K562 (cell line): ENCODE data around the gene THYN1. TPM values are rescaled to one million over a fixed set of nuclear protein-coding genes. Genes with fewer than 3 reads are reported as not detected.

Source experiments
- ATAC-seq: fragments of 200-7000 bp; cut with Tn5 transposase; 3 replicates; pipeline ENCODE4 v1.9.1; 2020; ENCODE audit warnings: moderate library complexity
- BruUV-seq: library from RNA; stranded (reverse); fragments of 400-500 nt; replicated peaks from 2 replicates; lab custom pipeline; 2021; lab: Mats Ljungman, UMichigan
- CTCF ChIA-PET: fragments of 300-600 bp; formaldehyde crosslinking; extraction: SDS; loops from one replicate; lab custom pipeline; 2021; ENCODE audit warnings: low intra/inter-chr PET ratio; lab: Yijun Ruan, JAX
- POLR2A ChIA-PET: fragments of 300-600, 350-650 bp; sonication (Branson Sonifier 250); formaldehyde crosslinking; extraction: SDS; loops from one replicate; lab custom pipeline; 2021; ENCODE audit warnings: antibody characterized with exemption, inconsistent platforms; lab: Yijun Ruan, JAX
- DNase-seq, 4 experiments: peaks; one replicate each; pipeline versions ENCODE4 v3.0.0 to v3.0.0-alpha.2; 2011 to 2018; ENCODE audit warnings: low spot score in 3 of 4, mixed read lengths in 3 of 4; ENCODE audit errors: extremely low read depth in 1 of 4
- FAIRE-seq: peaks from 2 replicates; lab custom pipeline; 2011; peaks lifted over from hg19 to GRCh38; lab: Jason Lieb, UNC
- H2AFZ ChIP-seq: 2 replicates; pipeline ENCODE4 v1.6.0; 2011; ENCODE audit warnings: low read depth, low read length, control low read depth, inconsistent platforms
- H3K27ac ChIP-seq: fragments of 200-600 bp; 3 replicates; pipeline ENCODE4 v1.8.0; 2011; ENCODE audit warnings: low read depth, mild to moderate bottlenecking, control low read depth, inconsistent platforms, low read length, moderate library complexity, mixed read lengths; ENCODE audit errors: extremely low read depth
- H3K27me3 ChIP-seq, 2 experiments: fragments of 300-600 bp in 1 of 2; 2 replicates in 1 of 2; 3 replicates in 1 of 2; pipeline versions ENCODE4 v1.6.0 to v1.8.0; 2011; ENCODE audit warnings: inconsistent platforms in 2 of 2, low read length in 2 of 2, mild to moderate bottlenecking in 1 of 2, mixed read lengths in 1 of 2, moderate library complexity in 1 of 2; ENCODE audit not compliant: control insufficient read depth in 2 of 2, insufficient read depth in 2 of 2
- H3K36me3 ChIP-seq: fragments of 300-600 bp; 3 replicates; pipeline ENCODE4 v1.8.0; 2011; ENCODE audit warnings: mild to moderate bottlenecking, low read length, inconsistent platforms; ENCODE audit not compliant: control insufficient read depth, insufficient read depth
- H3K4me1 ChIP-seq, 2 experiments: fragments of 200-600 bp in 1 of 2; replicated peaks in 1 of 2; 2 replicates in 1 of 2; 3 replicates in 1 of 2; pipeline versions ENCODE4 v1.5.1 to v1.8.0; 2011; ENCODE audit warnings: inconsistent platforms in 2 of 2, low read length in 2 of 2, mild to moderate bottlenecking in 1 of 2, mixed read lengths in 1 of 2, moderate library complexity in 1 of 2; ENCODE audit not compliant: control insufficient read depth in 2 of 2, insufficient read depth in 2 of 2
- H3K4me2 ChIP-seq: 2 replicates; pipeline ENCODE4 v1.6.1; 2011; ENCODE audit warnings: low read length, control low read depth, inconsistent platforms, mixed read lengths; ENCODE audit not compliant: insufficient read depth
- H3K4me3 ChIP-seq: fragments of 200-600 bp; sonication (generic), shearing (Covaris generic); 2 replicates; pipeline ENCODE4 v1.5.1; 2016; ENCODE audit warnings: control low read depth, inconsistent platforms
- H3K79me2 ChIP-seq: fragments of 200-600 bp; 3 replicates; pipeline ENCODE4 v1.8.0; 2011; ENCODE audit warnings: low read length, inconsistent platforms; ENCODE audit not compliant: control insufficient read depth, insufficient read depth
- H3K9ac ChIP-seq, 2 experiments: 2 replicates each; pipeline versions ENCODE4 v1.6.0 to v1.6.1; 2011; ENCODE audit warnings: low read depth in 2 of 2, low read length in 2 of 2, control low read depth in 1 of 2, inconsistent platforms in 1 of 2, mild to moderate bottlenecking in 1 of 2, mixed read lengths in 1 of 2; ENCODE audit not compliant: insufficient read depth in 1 of 2
- H3K9me1 ChIP-seq: one replicate; pipeline ENCODE4 v1.6.0; 2011; ENCODE audit warnings: inconsistent platforms, mild to moderate bottlenecking, low read length, moderate library complexity; ENCODE audit not compliant: control insufficient read depth, insufficient read depth
- H3K9me3 ChIP-seq: replicated peaks from 2 replicates; pipeline ENCODE4 v1.5.1; 2011; ENCODE audit warnings: low read depth, low read length, inconsistent platforms; ENCODE audit not compliant: control insufficient read depth, insufficient read depth
- H4K20me1 ChIP-seq: replicated peaks from 2 replicates; pipeline ENCODE4 v1.6.1; 2011; ENCODE audit warnings: low read length, inconsistent platforms, mixed read lengths; ENCODE audit not compliant: control insufficient read depth, insufficient read depth
- FOXJ3 ChIP-seq: sonication (generic); formaldehyde crosslinking; IDR thresholded peaks from 2 replicates; pipeline ENCODE4 v1.4.0; 2020; ENCODE audit warnings: mild to moderate bottlenecking, missing genetic modification reagents
- MCM5 ChIP-seq: fragments of 450-650 bp; IDR thresholded peaks from 2 replicates; pipeline ENCODE4 v1.6.1; 2016; ENCODE audit warnings: low read depth
- NCOA4 ChIP-seq: fragments of 450-650 bp; IDR thresholded peaks from 2 replicates; pipeline ENCODE4 v1.6.1; 2018; ENCODE audit warnings: mild to moderate bottlenecking; ENCODE audit not compliant: partially characterized antibody
- NELFE ChIP-seq: IDR thresholded peaks from 2 replicates; pipeline ENCODE4 v1.6.1; 2011; ENCODE audit warnings: mild to moderate bottlenecking; ENCODE audit not compliant: insufficient read depth, insufficient read length
- RBFOX2 ChIP-seq: fragments of 200-400 bp; formaldehyde crosslinking; IDR thresholded peaks from 2 replicates; pipeline ENCODE4 v1.6.1; 2017; ENCODE audit warnings: low read depth, mild to moderate bottlenecking, low read length, moderate library complexity
- SMARCA4 ChIP-seq: fragments of 450-650 bp; IDR thresholded peaks from 2 replicates; pipeline ENCODE4 v1.6.1; 2016
- SOX6 ChIP-seq: fragments of 450-650 bp; IDR thresholded peaks from 2 replicates; pipeline ENCODE4 v1.6.1; 2014; ENCODE audit warnings: mild to moderate bottlenecking
- TAF9B ChIP-seq: fragments of 450-650 bp; IDR thresholded peaks from 2 replicates; pipeline ENCODE4 v1.6.1; 2018; ENCODE audit warnings: mild to moderate bottlenecking; ENCODE audit not compliant: partially characterized antibody
- ZNF197 ChIP-seq: fragments of 200-800 bp; sonication (Bioruptor generic); IDR thresholded peaks from 2 replicates; pipeline ENCODE4 v1.6.1; 2016; ENCODE audit warnings: low read depth, missing genetic modification characterization, missing compliant biosample characterization
- ZNF780A ChIP-seq: fragments of 250-450 bp; sonication (Bioruptor Pico); IDR thresholded peaks from 2 replicates; pipeline ENCODE4 v1.5.0; 2021; ENCODE audit warnings: mild to moderate bottlenecking
- WGBS: fragments of 100-300 bp; shearing (Covaris generic); methylation state at CpG from one replicate; pipeline ENCODE4 v1.1.6; 2016; ENCODE audit warnings: low coverage, mixed read lengths; ENCODE audit not compliant: insufficient coverage; ENCODE audit errors: missing lambda C conversion rate; 5-methylcytosine and 5-hydroxymethylcytosine counted together
- in situ Hi-C: fragments of 300-500 bp; cut with MboI; formaldehyde crosslinking; loops from 4 replicates; pipeline ENCODE4 v1.15.0; 2018; ENCODE audit warnings: inconsistent platforms, mixed read lengths
- intact Hi-C: fragments of 100-400 bp; cut with micrococcal nuclease; formaldehyde crosslinking; loops from 2 replicates; pipeline ENCODE4 v1.14.2; 2022
- polyA plus RNA-seq, 8 experiments: library from polyadenylated mRNA; depleted of rRNA in 4 of 8; stranded (reverse) in 5 of 8; unstranded in 3 of 8; fragments of >200 nt; fragmentation: Nextera tagmentation in 2 of 8; fragmentation: Illumina TruSeq in 1 of 8; extraction: Ambion mirVana in 2 of 8; extraction: Trizol in 1 of 8; gene quantifications; 2 replicates each; pipeline versions ENCODE4 v1.2.1 to v1.2.3, GENCODE V29; 2011 to 2014; ENCODE audit warnings: inconsistent platforms in 1 of 8, missing spikeins in 1 of 8
- total RNA-seq, 7 experiments: library from RNA; depleted of rRNA in 6 of 7; stranded (reverse); fragments of >200 nt in 6 of 7; fragmentation: Illumina TruSeq in 2 of 7; extraction: Trizol in 2 of 7; gene quantifications; 2 replicates each; pipeline versions ENCODE4 v1.2.1 to v1.2.3, GENCODE V29; 2011 to 2021; ENCODE audit warnings: low replicate concordance in 1 of 7
- TF ChIP-seq, protein P1 (sequence below): fragments of 450-650 bp; formaldehyde crosslinking; IDR thresholded peaks from 2 replicates; pipeline ENCODE4 v1.4.0; 2022; ENCODE audit warnings: missing genetic modification characterization
- TF ChIP-seq, protein P2 (sequence below), 2 experiments: fragments of 450-650 bp; formaldehyde crosslinking in 1 of 2; IDR thresholded peaks; 2 replicates each; pipeline versions ENCODE4 v1.4.0 to v1.6.1; 2014 to 2020; ENCODE audit warnings: mild to moderate bottlenecking in 2 of 2, borderline replicate concordance in 1 of 2, low read depth in 1 of 2
- TF ChIP-seq, protein P3 (sequence below): fragments of 250-450 bp; sonication (Bioruptor Pico); IDR thresholded peaks from 2 replicates; pipeline ENCODE4 v1.8.0; 2022; ENCODE audit warnings: inconsistent platforms, mild to moderate bottlenecking, moderate library complexity, borderline replicate concordance

THYN1 gene
- total and polyA plus RNA-seq, 9 of the 15 experiments (the other 6 are each of a cell fraction or from before 2014, with no cell fraction given), result 54.9 to 279 (median 104) TPM

DNA sequence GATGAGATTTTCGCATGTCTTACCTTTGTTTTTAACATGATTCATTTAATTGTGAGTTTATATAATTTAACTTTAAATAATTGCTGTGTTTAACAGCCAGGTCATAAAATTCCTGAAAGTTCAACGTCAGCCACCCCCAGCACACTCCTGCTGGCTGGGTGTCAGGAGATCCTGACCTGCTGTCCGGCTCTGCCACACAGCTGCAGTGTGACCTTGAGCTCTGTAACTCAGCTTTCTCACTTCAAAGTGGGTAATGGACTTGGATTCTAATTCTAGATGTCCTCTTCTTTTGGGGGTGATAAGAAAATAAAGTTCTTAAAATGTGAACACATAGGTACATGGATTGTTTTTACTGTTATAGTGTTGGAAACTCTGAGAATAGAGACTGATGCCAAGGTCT is 17.8 kb downstream of the THYN1 start:
- Histone ChIP-seq H3K36me3 (peaks cover 45% of the 10 kb centered on the region), H3K4me2 (no peak overlapping the region), H3K27me3 (no peaks in the 10 kb centered on the region), H3K9me1 (peaks cover under 1% of the 10 kb centered on the region), H3K4me3 (no peak overlapping the region), H3K9me3 (no peaks in the 10 kb centered on the region), H3K4me1 (peaks cover 22 to 34% of the 10 kb centered on the region in 2 experiments), H3K27ac (no peak overlapping the region), H3K79me2 (peaks cover 49% of the 10 kb centered on the region), H2AFZ (no peak overlapping the region), H4K20me1 (0 out of 2 replicates have a peak, but pooled peaks cover 4% of the 10 kb centered on the region), H3K9ac (no peak overlapping the region)
- POLR2A ChIA-PET, result interaction anchor here (0.5 kb wide), 1 partner anchor 60 kb away, joined by 3 read pairs; no protein-coding TSS in a partner anchor
- DNase-seq, result no peak
- in situ Hi-C loops, result no loop called here
- no peak for ATAC-seq
- BruUV-seq, result no TSS peak
- FAIRE-seq, result no peak
- CTCF ChIA-PET, result no interaction called here
- intact Hi-C loops, result no loop called here
- WGBS, result 90% methylated on average over 3 of the region's 3 CpGs
- no peak for TF ChIP-seq ZNF780A (CRISPR knock-in tag)
- TF ChIP-seq, protein P1, sequence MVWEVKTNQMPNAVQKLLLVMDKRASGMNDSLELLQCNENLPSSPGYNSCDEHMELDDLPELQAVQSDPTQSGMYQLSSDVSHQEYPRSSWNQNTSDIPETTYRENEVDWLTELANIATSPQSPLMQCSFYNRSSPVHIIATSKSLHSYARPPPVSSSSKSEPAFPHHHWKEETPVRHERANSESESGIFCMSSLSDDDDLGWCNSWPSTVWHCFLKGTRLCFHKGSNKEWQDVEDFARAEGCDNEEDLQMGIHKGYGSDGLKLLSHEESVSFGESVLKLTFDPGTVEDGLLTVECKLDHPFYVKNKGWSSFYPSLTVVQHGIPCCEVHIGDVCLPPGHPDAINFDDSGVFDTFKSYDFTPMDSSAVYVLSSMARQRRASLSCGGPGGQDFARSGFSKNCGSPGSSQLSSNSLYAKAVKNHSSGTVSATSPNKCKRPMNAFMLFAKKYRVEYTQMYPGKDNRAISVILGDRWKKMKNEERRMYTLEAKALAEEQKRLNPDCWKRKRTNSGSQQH (CRISPR knock-in tag), result no peak
- TF ChIP-seq TAF9B, result no peak
- TF ChIP-seq RBFOX2, result no peak
- no peak for TF ChIP-seq NELFE
- TF ChIP-seq MCM5, result no peak
- TF ChIP-seq, protein P2, sequence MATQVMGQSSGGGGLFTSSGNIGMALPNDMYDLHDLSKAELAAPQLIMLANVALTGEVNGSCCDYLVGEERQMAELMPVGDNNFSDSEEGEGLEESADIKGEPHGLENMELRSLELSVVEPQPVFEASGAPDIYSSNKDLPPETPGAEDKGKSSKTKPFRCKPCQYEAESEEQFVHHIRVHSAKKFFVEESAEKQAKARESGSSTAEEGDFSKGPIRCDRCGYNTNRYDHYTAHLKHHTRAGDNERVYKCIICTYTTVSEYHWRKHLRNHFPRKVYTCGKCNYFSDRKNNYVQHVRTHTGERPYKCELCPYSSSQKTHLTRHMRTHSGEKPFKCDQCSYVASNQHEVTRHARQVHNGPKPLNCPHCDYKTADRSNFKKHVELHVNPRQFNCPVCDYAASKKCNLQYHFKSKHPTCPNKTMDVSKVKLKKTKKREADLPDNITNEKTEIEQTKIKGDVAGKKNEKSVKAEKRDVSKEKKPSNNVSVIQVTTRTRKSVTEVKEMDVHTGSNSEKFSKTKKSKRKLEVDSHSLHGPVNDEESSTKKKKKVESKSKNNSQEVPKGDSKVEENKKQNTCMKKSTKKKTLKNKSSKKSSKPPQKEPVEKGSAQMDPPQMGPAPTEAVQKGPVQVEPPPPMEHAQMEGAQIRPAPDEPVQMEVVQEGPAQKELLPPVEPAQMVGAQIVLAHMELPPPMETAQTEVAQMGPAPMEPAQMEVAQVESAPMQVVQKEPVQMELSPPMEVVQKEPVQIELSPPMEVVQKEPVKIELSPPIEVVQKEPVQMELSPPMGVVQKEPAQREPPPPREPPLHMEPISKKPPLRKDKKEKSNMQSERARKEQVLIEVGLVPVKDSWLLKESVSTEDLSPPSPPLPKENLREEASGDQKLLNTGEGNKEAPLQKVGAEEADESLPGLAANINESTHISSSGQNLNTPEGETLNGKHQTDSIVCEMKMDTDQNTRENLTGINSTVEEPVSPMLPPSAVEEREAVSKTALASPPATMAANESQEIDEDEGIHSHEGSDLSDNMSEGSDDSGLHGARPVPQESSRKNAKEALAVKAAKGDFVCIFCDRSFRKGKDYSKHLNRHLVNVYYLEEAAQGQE (IDR thresholded peaks at IDR 0.05; ENCODE audit: borderline replicate concordance), result no peak
- TF ChIP-seq, protein P2 (CRISPR knock-in tag; IDR thresholded peaks at IDR 0.05; ENCODE audit: low read depth), result no peak
- TF ChIP-seq NCOA4, result no peak
- TF ChIP-seq, protein P3, sequence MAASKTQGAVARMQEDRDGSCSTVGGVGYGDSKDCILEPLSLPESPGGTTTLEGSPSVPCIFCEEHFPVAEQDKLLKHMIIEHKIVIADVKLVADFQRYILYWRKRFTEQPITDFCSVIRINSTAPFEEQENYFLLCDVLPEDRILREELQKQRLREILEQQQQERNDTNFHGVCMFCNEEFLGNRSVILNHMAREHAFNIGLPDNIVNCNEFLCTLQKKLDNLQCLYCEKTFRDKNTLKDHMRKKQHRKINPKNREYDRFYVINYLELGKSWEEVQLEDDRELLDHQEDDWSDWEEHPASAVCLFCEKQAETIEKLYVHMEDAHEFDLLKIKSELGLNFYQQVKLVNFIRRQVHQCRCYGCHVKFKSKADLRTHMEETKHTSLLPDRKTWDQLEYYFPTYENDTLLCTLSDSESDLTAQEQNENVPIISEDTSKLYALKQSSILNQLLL (CRISPR knock-in tag), result no peak
- TF ChIP-seq SOX6, result no peak
- TF ChIP-seq ZNF197 (CRISPR knock-in tag), result no peak
- TF ChIP-seq FOXJ3 (CRISPR knock-in tag), result no peak
- no peak for TF ChIP-seq SMARCA4
